ENCODE results near the gene ICE2. TPM values are rescaled to one million over a fixed set of nuclear protein-coding genes. Genes with fewer than 3 reads are reported as not detected.

Gene ICE2
- total RNA-seq, 3 donors from 2014 or later, result 31.5 to 47.5 (median 36.3) TPM

DNA sequence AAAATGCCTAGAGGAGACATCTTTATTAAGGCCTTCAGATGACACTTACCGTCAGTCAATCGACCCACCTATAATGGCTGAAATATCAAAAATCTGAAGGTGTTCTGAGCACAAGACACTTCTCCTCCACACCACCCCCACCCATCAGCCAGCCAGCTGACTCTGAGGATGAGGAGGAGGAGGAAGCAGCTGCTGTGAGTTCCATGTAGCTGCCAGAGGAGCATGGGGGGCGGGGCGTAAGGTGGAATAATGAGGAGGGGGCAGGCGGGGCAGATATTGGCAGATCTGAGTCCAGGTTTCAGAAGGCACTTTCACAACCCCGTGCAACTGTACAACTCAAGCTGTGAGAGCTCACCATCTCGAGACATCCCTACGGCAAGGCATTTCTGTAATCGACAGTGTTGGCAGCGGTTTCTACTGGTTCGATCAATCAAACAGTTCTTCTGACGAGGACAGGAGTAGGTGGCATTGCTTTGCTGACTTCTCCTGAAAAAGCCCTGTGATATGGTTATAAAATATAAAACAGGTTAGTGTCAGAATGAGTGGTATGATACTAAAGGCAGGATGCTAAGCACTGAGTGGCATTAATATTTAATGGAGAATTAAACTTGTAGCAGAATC lies 35.4 kb upstream of the ICE2 start:
- TF ChIP-seq, protein P1, sequence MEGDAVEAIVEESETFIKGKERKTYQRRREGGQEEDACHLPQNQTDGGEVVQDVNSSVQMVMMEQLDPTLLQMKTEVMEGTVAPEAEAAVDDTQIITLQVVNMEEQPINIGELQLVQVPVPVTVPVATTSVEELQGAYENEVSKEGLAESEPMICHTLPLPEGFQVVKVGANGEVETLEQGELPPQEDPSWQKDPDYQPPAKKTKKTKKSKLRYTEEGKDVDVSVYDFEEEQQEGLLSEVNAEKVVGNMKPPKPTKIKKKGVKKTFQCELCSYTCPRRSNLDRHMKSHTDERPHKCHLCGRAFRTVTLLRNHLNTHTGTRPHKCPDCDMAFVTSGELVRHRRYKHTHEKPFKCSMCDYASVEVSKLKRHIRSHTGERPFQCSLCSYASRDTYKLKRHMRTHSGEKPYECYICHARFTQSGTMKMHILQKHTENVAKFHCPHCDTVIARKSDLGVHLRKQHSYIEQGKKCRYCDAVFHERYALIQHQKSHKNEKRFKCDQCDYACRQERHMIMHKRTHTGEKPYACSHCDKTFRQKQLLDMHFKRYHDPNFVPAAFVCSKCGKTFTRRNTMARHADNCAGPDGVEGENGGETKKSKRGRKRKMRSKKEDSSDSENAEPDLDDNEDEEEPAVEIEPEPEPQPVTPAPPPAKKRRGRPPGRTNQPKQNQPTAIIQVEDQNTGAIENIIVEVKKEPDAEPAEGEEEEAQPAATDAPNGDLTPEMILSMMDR (IDR thresholded peaks at IDR 0.05), result no peak
- intact Hi-C loops (cut with DNase I, micrococcal nuclease), result no loop called here
- DNase-seq (no peak), ATAC-seq (no peak)
- no peaks in the 10 kb centered on the region for H3K36me3 ChIP-seq (ENCODE audit: low read depth)
- H3K9me3 ChIP-seq, result no peaks in the 10 kb centered on the region
- H3K4me3 ChIP-seq, result no peak overlapping the region
- no peaks in the 10 kb centered on the region for H3K4me1 ChIP-seq (ENCODE audit: low read depth)

DNA sequence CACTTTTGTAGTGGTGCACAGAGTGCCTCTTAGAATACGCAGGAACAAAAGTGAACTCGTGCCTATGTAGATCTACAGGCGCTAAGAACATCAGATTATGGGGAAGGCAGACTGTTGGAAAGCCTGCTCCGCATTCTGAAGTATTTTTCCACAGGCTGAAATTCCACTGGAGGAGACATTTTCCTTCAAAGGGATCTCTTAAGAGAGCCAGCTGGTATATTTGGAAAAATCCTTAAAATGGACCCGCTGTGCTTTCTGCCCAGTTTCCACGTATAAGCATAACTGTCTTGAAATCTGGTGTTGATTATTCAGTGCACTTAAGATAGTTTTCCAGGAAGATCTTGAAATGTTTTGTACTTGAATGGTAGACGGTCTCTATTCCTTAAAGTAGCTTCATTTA lies 34.7 kb upstream of the ICE2 start:
- intact Hi-C loops (cut with DNase I, micrococcal nuclease), result no loop called here
- H3K36me3 ChIP-seq (ENCODE audit: low read depth), result no peaks in the 10 kb centered on the region
- H3K9me3 ChIP-seq, result no peaks in the 10 kb centered on the region
- TF ChIP-seq, protein P1 (IDR thresholded peaks at IDR 0.05), result no peak
- DNase-seq, result no peak
- H3K4me1 ChIP-seq (ENCODE audit: low read depth), result no peaks in the 10 kb centered on the region
- no peak for ATAC-seq
- no peak overlapping the region for H3K4me3 ChIP-seq

DNA sequence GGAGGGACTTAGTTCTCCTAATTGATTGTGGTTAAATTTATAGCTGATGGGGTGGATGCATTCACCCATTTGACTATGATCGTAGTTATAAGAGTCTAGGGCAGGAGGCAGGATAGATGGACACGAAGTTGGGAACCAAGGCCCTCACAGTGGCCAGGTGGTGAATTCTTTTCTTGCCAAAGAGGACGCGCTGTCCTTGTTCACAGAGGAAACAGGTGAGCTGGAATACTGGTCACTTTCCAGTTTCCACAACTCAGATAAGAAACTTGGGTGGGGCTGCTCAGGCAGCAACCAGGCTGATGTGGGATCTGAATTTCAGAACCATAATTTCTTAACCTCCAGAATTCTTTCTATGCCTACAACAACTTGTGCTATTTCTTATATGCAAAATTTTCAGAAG lies 34.0 kb upstream of the ICE2 start:
- Histone ChIP-seq H3K9me3 (no peaks in the 10 kb centered on the region), H3K4me3 (no peak overlapping the region), H3K4me1 (ENCODE audit: low read depth) (no peaks in the 10 kb centered on the region), H3K36me3 (ENCODE audit: low read depth) (no peaks in the 10 kb centered on the region)
- intact Hi-C loops (cut with DNase I, micrococcal nuclease), result no loop called here
- DNase-seq (no peak), ATAC-seq (peak; percentile 46)
- TF ChIP-seq, protein P1 (IDR thresholded peaks at IDR 0.05), result no peak

DNA sequence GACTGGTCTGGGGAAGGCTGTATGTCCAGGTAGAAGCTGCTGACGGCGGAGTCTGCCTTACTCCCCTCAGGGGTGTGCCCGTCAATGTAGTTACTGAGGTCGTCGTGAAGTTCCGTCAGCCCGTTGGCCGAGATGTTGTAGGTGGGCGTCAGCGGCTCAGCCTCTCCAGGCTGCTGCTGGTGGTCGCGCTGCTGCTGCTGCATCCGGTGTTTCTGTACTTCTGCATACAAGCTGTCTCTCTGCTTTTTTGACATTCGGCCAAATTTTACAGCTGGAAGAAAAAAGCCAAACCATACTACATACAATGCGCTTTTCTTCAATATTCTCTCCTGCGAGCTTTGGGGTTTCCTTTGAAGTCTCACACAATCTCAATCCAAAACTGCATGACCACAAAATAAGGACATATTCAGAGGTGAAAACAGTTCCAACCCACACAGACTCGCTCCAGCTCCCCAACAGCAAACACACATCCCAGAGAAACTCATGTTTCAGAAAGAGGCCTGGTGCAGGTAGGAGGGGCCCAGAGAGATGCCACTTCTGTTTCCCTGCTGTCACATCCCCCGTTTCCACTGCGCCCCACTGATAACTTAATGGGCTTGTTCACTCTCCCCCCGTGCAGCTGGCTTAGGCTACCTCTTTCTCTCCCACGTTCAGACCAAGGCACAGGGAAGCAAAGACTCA lies 32.5 kb upstream of the ICE2 start:
- intact Hi-C loops (cut with DNase I, micrococcal nuclease), result no loop called here
- Histone ChIP-seq H3K36me3 (ENCODE audit: low read depth) (no peaks in the 10 kb centered on the region), H3K4me3 (no peak overlapping the region), H3K4me1 (ENCODE audit: low read depth) (no peaks in the 10 kb centered on the region), H3K9me3 (no peaks in the 10 kb centered on the region)
- DNase-seq (no peak), ATAC-seq (no peak)
- TF ChIP-seq, protein P1 (IDR thresholded peaks at IDR 0.05), result no peak

DNA sequence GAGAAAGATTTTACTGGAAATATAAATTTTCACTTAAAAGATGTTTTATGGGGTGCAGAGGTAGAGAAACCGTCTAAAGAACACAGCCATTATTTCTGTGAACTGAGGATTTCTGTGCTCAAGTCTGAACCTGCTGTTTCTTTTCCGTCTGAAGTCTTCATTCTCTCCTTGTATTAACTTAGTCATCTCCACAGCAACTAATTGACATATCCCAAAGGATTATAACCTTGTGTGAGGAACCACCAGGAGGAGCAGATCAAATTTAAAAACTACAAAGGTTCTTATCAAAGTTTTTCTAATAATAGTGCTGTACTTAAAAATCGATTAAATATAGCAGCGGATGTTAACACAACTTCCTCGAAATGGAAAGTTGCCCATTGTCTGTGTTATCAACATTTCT lies 31.1 kb upstream of the ICE2 start:
- Histone ChIP-seq H3K4me1 (ENCODE audit: low read depth) (no peaks in the 10 kb centered on the region), H3K36me3 (ENCODE audit: low read depth) (no peaks in the 10 kb centered on the region), H3K4me3 (no peak overlapping the region), H3K9me3 (no peaks in the 10 kb centered on the region)
- DNase-seq, result no peak
- ATAC-seq, result no peak
- intact Hi-C loops (cut with DNase I, micrococcal nuclease), result no loop called here
- TF ChIP-seq, protein P1 (IDR thresholded peaks at IDR 0.05), result no peak

Data from mucosa of descending colon (tissue), 3 donors.